Suprapubic skin (tissue), 4 donors: ENCODE data around the gene CSMD2. TPM values are rescaled to one million over a fixed set of nuclear protein-coding genes. Genes with fewer than 3 reads are reported as not detected.

Source experiments
- DNase-seq, 2 donors: peaks; one replicate each; pipeline ENCODE4 v3.0.0-alpha.2; 2019; ENCODE audit warnings: low spot score in 2 of 2
- H3K27ac ChIP-seq: fragments of 200-600 bp; sonication (generic); one replicate; pipeline ENCODE4 v1.5.1; 2019
- H3K27me3 ChIP-seq: fragments of 200-600 bp; sonication (generic); one replicate; pipeline ENCODE4 v1.5.1; 2019
- H3K36me3 ChIP-seq: fragments of 200-600 bp; sonication (generic); one replicate; pipeline ENCODE4 v1.5.1; 2019
- H3K4me1 ChIP-seq: fragments of 200-600 bp; sonication (generic); one replicate; pipeline ENCODE4 v1.5.1; 2019
- H3K4me3 ChIP-seq: fragments of 200-600 bp; sonication (generic); one replicate; pipeline ENCODE4 v1.5.1; 2019; ENCODE audit warnings: mild to moderate bottlenecking
- H3K9me3 ChIP-seq: fragments of 200-600 bp; sonication (generic); one replicate; pipeline ENCODE4 v1.5.1; 2019
- EP300 ChIP-seq: sonication (generic); formaldehyde crosslinking; IDR thresholded peaks from one replicate; pipeline ENCODE4 v1.6.1; 2017; ENCODE audit warnings: antibody characterized with exemption
- POLR2A ChIP-seq, 2 donors: fragments of 450-650 bp; IDR thresholded peaks; one replicate each; pipeline ENCODE4 v1.6.1; 2017; ENCODE audit warnings: antibody characterized with exemption in 2 of 2, mild to moderate bottlenecking in 2 of 2, moderate library complexity in 2 of 2
- POLR2AphosphoS5 ChIP-seq, 3 donors: sonication (generic); formaldehyde crosslinking; IDR thresholded peaks; one replicate each; pipeline ENCODE4 v1.6.1; 2017; ENCODE audit warnings: antibody characterized with exemption in 3 of 3
- WGBS: methylation state at CpG from one replicate; pipeline ENCODE4 v1.1.5; 2018; 5-methylcytosine and 5-hydroxymethylcytosine counted together
- total RNA-seq, 4 donors: library from RNA; depleted of rRNA; stranded (reverse); fragments of >200 nt; gene quantifications; one replicate each; pipeline ENCODE4 v1.1.0, GENCODE V29; 2016
- TF ChIP-seq, protein P1 (sequence below), 2 donors: fragments of 200-600 bp in 1 of 2; fragments of 450-650 bp in 1 of 2; sonication (generic) in 1 of 2; IDR thresholded peaks; one replicate each; pipeline ENCODE4 v1.5.1; 2016 to 2019; ENCODE audit warnings: antibody characterized with exemption in 2 of 2, mild to moderate bottlenecking in 1 of 2, moderate library complexity in 1 of 2

CSMD2 gene
- total RNA-seq, 4 donors from 2014 or later = 0.08 to 0.55 (median 0.13) TPM

DNA sequence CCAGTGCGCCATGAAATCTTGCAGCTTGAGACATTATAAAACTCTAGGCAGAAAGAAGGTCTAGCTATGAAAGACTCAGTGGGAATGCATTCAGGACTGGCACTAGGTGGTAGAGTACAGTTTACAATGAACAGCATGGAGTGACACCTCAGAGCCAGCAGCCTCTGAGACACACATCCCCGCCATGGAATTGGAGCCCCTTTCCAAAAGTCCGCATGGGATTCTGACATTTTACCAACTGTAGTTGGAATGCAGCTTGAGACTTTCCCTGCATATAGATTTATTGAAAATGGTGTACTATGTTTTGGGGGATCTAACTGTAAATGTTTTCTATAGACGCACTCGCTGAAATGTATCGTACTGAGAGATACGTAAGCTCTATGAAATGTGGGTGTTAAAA lies 576.3 kb downstream of the CSMD2 start:
- Histone ChIP-seq H3K4me1 (no peaks in the 10 kb centered on the region), H3K9me3 (no peaks in the 10 kb centered on the region), H3K36me3 (no peaks in the 10 kb centered on the region), H3K27me3 (peaks cover 4% of the 10 kb centered on the region), H3K4me3 (no peak overlapping the region), H3K27ac (no peak overlapping the region)
- no peak for TF ChIP-seq EP300
- TF ChIP-seq POLR2AphosphoS5 (IDR thresholded peaks at IDR 0.05) = no peak
- no peak for TF ChIP-seq POLR2A (IDR thresholded peaks at IDR 0.05)
- TF ChIP-seq, protein P1, sequence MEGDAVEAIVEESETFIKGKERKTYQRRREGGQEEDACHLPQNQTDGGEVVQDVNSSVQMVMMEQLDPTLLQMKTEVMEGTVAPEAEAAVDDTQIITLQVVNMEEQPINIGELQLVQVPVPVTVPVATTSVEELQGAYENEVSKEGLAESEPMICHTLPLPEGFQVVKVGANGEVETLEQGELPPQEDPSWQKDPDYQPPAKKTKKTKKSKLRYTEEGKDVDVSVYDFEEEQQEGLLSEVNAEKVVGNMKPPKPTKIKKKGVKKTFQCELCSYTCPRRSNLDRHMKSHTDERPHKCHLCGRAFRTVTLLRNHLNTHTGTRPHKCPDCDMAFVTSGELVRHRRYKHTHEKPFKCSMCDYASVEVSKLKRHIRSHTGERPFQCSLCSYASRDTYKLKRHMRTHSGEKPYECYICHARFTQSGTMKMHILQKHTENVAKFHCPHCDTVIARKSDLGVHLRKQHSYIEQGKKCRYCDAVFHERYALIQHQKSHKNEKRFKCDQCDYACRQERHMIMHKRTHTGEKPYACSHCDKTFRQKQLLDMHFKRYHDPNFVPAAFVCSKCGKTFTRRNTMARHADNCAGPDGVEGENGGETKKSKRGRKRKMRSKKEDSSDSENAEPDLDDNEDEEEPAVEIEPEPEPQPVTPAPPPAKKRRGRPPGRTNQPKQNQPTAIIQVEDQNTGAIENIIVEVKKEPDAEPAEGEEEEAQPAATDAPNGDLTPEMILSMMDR (IDR thresholded peaks at IDR 0.05) = no peak
- no peak for DNase-seq
- 95% methylated on average over 7 of the region's 7 CpGs for WGBS

DNA sequence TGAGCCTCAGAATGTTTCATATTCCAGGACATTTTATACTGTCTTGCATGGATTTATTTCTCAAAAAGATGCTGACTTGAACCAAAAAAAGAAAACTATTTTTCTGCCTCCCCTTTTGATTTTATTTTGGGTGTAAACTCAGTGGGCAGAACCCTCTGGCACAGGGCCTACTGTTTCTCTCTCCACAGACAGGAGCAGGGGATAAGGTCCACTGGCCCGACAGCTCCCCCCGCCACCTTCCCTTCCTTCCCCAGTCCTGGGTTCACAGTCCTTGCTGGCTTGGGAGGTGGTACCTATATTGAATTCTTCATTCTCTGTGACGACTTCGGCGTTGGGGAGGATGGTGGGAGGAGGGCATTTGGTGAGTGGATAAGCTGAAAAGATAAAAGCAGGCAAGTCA lies 578.2 kb downstream of the CSMD2 start:
- Histone ChIP-seq H3K27me3 (no peaks in the 10 kb centered on the region), H3K9me3 (no peaks in the 10 kb centered on the region), H3K4me1 (no peaks in the 10 kb centered on the region), H3K4me3 (no peak overlapping the region), H3K27ac (no peak overlapping the region), H3K36me3 (no peaks in the 10 kb centered on the region)
- 96% methylated on average over 5 of the region's 5 CpGs for WGBS
- DNase-seq = no peak
- TF ChIP-seq POLR2AphosphoS5 (IDR thresholded peaks at IDR 0.05) (no peak), EP300 (no peak), POLR2A (IDR thresholded peaks at IDR 0.05) (no peak)
- TF ChIP-seq, protein P1 (IDR thresholded peaks at IDR 0.05) = no peak

- 97% methylated on average over 4 of the region's 4 CpGs for WGBS
- Histone ChIP-seq H3K4me1 (no peaks in the 10 kb centered on the region), H3K36me3 (no peaks in the 10 kb centered on the region), H3K27ac (no peak overlapping the region), H3K9me3 (no peaks in the 10 kb centered on the region), H3K4me3 (no peak overlapping the region), H3K27me3 (no peaks in the 10 kb centered on the region)
- TF ChIP-seq EP300 (no peak), POLR2A (IDR thresholded peaks at IDR 0.05) (no peak), POLR2AphosphoS5 (IDR thresholded peaks at IDR 0.05) (no peak)
- TF ChIP-seq, protein P1 (IDR thresholded peaks at IDR 0.05) = no peak
- DNase-seq = no peak
Observed at GRCh38 chr1:33586106-33586505, 578.9 kb downstream of the CSMD2 start.

DNA sequence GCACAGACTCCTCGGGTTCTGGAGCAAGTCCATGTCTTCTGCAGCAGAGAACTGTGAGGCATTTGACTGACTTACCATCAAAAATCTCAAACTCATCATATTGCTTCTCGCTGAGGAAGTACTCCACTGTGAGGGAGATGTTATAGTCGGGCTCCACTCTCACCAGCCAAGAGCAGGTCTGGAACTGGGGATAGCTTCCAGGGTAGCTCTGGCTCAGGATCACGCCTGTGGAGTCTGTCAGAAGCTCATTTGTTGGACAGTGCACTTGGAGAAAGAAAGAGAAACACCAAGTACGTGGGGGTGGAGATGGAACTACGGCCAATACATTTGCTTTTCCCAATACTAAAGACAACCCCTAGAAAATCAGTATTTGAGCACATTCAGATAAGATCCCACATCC lies 581.5 kb downstream of the CSMD2 start:
- H3K36me3 ChIP-seq = no peaks in the 10 kb centered on the region
- DNase-seq = no peak
- H3K9me3 ChIP-seq = no peaks in the 10 kb centered on the region
- no peak overlapping the region for H3K4me3 ChIP-seq
- H3K27me3 ChIP-seq = no peaks in the 10 kb centered on the region
- no peak overlapping the region for H3K27ac ChIP-seq
- TF ChIP-seq POLR2A (IDR thresholded peaks at IDR 0.05) (no peak), EP300 (no peak)
- TF ChIP-seq, protein P1 (IDR thresholded peaks at IDR 0.05) = no peak
- H3K4me1 ChIP-seq = no peaks in the 10 kb centered on the region
- 70% methylated on average over 6 of the region's 6 CpGs for WGBS

GRCh38 chr1:33578557-33579448 lies 586.2 kb downstream of the CSMD2 start:
- H3K27ac ChIP-seq = no peak overlapping the region
- 49% methylated on average over 16 of the region's 16 CpGs for WGBS
- peaks cover 6% of the 10 kb centered on the region for H3K4me1 ChIP-seq
- H3K36me3 ChIP-seq = no peaks in the 10 kb centered on the region
- DNase-seq = no peak
- no peaks in the 10 kb centered on the region for H3K9me3 ChIP-seq
- H3K27me3 ChIP-seq = peaks cover 4% of the 10 kb centered on the region
- TF ChIP-seq, protein P1 (IDR thresholded peaks at IDR 0.05) = no peak
- no peak for TF ChIP-seq POLR2AphosphoS5 (IDR thresholded peaks at IDR 0.05)
- no peak for TF ChIP-seq EP300
- TF ChIP-seq POLR2A (IDR thresholded peaks at IDR 0.05) = no peak
- no peak overlapping the region for H3K4me3 ChIP-seq
